ENCODE measurements around the gene VDR. TPM values are rescaled to one million over a fixed set of nuclear protein-coding genes. Genes with fewer than 3 reads are reported as not detected.

The VDR gene
- total RNA-seq, 1 donor from 2014 or later = 0.52 TPM

- Histone ChIP-seq H3K4me3 (ENCODE audit: low read length in 3 of 3) (no peak overlapping the region), H3K9me3 (ENCODE audit: control insufficient read depth in 3 of 3, low read length in 3 of 3) (no peaks in the 10 kb centered on the region), H3K27ac (ENCODE audit: low read depth, low read length) (no peak overlapping the region), H3K27me3 (ENCODE audit: control insufficient read depth in 3 of 3, insufficient read depth in 3 of 3, low read length in 3 of 3) (no peaks in the 10 kb centered on the region), H3K36me3 (ENCODE audit: control insufficient read depth in 3 of 3, insufficient read depth in 3 of 3, low read length in 3 of 3) (no peaks in the 10 kb centered on the region), H3K9ac (ENCODE audit: low read depth in 1 of 3, low read length in 3 of 3) (no peak overlapping the region), H3K4me1 (ENCODE audit: control insufficient read depth in 3 of 3, insufficient read depth in 3 of 3, low read length in 3 of 3) (peaks cover 22 to 45% (median 24%) of the 10 kb centered on the region in 3 donors)
Observed at GRCh38 chr12:47835006-47835830, 69.6 kb downstream of the VDR start.

DNA sequence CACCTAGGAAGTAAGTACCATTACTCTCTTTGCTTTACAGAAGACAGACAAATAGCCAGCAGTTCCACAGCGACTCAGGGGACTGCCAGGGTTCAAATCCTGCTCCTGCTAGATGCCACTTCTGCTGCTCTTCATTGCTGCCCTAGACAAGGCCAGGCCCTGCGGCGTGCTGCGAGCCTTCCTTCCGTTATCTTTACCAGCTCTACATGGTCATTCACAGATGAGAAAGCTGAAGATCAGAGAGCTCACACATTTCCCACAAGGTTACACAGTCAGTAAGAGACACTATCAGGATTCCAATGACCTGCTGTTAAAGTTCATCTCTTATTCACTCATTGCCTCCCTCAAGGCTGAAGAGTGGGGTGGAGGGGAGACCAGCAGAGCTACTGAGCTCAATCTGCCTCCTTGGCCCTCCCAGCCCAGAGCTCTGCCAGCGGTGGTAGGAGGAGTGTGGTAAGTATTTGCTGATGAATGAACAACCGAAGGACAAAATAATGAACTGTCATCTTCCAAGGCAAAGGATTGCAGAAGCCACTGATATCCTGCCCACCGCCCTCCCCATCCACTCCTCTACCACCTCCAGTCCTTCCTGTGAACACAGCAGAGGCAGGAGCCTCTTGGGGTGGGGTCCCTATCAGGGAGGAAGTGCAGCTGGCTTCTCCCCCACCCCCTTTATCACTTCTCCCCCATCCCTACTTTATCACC lies 70.4 kb downstream of the VDR start:
- peaks cover 22 to 44% (median 26%) of the 10 kb centered on the region in 3 donors for H3K4me1 ChIP-seq (ENCODE audit: control insufficient read depth in 3 of 3, insufficient read depth in 3 of 3, low read length in 3 of 3)
- no peaks in the 10 kb centered on the region for H3K9me3 ChIP-seq (ENCODE audit: control insufficient read depth in 3 of 3, low read length in 3 of 3)
- no peaks in the 10 kb centered on the region for H3K27me3 ChIP-seq (ENCODE audit: control insufficient read depth in 3 of 3, insufficient read depth in 3 of 3, low read length in 3 of 3)
- H3K36me3 ChIP-seq (ENCODE audit: control insufficient read depth in 3 of 3, insufficient read depth in 3 of 3, low read length in 3 of 3) = no peaks in the 10 kb centered on the region
- H3K4me3 ChIP-seq (ENCODE audit: low read length in 3 of 3) = no peak overlapping the region
- no peak overlapping the region for H3K27ac ChIP-seq (ENCODE audit: low read depth, low read length)
- no peak overlapping the region for H3K9ac ChIP-seq (ENCODE audit: low read depth in 1 of 3, low read length in 3 of 3)

DNA sequence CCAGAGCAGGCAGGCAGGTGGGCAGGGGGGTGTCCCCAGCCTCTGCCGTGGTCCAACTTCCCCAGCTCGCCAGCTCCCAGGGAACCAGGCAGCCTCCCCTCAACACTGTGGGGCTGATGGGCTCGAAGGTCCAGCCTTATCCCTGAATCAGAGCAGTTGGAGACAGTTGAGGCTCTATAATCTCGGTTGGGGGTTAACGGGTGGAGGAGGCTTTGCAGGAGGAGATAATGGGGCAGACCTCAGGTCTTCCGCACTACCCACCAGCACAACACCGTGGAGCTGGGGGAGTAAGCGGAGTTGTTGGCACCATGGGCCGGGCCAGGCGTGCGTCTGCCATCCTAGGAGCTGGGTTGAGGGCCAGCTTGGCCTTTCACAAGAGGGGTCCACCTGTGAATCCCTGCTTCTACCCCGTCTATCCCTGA lies 71.2 kb downstream of the VDR start:
- Histone ChIP-seq H3K9ac (ENCODE audit: low read depth in 1 of 3, low read length in 3 of 3) (no peak overlapping the region), H3K27me3 (ENCODE audit: control insufficient read depth in 3 of 3, insufficient read depth in 3 of 3, low read length in 3 of 3) (no peaks in the 10 kb centered on the region), H3K4me1 (ENCODE audit: control insufficient read depth in 3 of 3, insufficient read depth in 3 of 3, low read length in 3 of 3) (peaks cover 19 to 43% (median 24%) of the 10 kb centered on the region in 3 donors), H3K27ac (ENCODE audit: low read depth, low read length) (no peak overlapping the region), H3K36me3 (ENCODE audit: control insufficient read depth in 3 of 3, insufficient read depth in 3 of 3, low read length in 3 of 3) (no peaks in the 10 kb centered on the region), H3K4me3 (ENCODE audit: low read length in 3 of 3) (no peak overlapping the region), H3K9me3 (ENCODE audit: control insufficient read depth in 3 of 3, low read length in 3 of 3) (no peaks in the 10 kb centered on the region)

DNA sequence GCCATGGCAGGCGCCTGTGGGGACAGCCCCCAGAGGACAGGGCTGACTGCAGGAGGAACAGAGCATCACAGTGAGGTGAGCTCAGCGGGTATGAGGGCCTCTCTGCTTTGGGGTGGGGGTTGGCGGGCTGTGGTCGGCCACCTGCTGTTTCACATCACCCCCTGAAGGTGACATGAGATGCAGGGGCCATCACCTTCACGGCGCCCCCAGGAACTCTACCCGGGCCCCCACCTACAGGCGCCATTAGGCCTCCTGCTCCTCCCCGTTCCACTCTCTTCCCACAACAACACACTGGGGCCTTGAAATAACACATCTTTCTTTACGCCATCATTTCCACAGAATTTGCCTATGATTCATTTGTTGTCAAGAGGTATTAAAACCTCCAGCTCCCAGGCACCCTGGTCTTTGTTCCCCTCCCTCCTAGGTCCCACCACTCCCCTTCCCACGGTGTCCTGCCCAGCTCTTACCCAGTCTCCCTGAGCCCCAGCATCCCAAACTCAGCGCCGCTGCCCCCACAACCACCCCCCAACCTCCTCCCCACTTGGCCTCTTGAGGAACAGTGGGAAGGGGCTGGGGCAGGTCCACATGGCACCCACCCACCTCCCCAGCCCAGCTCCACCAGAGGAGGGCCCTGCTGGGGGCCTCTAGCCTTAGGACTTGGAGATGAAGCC lies 72.4 kb downstream of the VDR start:
- no peaks in the 10 kb centered on the region for H3K36me3 ChIP-seq (ENCODE audit: control insufficient read depth in 3 of 3, insufficient read depth in 3 of 3, low read length in 3 of 3)
- H3K27ac ChIP-seq (ENCODE audit: low read depth, low read length) = no peak overlapping the region
- H3K4me1 ChIP-seq (ENCODE audit: control insufficient read depth in 3 of 3, insufficient read depth in 3 of 3, low read length in 3 of 3) = peaks cover 18 to 39% (median 23%) of the 10 kb centered on the region in 3 donors
- no peaks in the 10 kb centered on the region for H3K9me3 ChIP-seq (ENCODE audit: control insufficient read depth in 3 of 3, low read length in 3 of 3)
- no peak overlapping the region for H3K4me3 ChIP-seq (ENCODE audit: low read length in 3 of 3)
- no peaks in the 10 kb centered on the region for H3K27me3 ChIP-seq (ENCODE audit: control insufficient read depth in 3 of 3, insufficient read depth in 3 of 3, low read length in 3 of 3)
- H3K9ac ChIP-seq (ENCODE audit: low read depth in 1 of 3, low read length in 3 of 3) = no peak overlapping the region

- H3K9ac ChIP-seq (ENCODE audit: low read depth in 1 of 3, low read length in 3 of 3) = peak overlapping the region in 1 of 3 donors; percentile 24
Observed at GRCh38 chr12:47829584-47829983, 75.2 kb downstream of the VDR start.

DNA sequence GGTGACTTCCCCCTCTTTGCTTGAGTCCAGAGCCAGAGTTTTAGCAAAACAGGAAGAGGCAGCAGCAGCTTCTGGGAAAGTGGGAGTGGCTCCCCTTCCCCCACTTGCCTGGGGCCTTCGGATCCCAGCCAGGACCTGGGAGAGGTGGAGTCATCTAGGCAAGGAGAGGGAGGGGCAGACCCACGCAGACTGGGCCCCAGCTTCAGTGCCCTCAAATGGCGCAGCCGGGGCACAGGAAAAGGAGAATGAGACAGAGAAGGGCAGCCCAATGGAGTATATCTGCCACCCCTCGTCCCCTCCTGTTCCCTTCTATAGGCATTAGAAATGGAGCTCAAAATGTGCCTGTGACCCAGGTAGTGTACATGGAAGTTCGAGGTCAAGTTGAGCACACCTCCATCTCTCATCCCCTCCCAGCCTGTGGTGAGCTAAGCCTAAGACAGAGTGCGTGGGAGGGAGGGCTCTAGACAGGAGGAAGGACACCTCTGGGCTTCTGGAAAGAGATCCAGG lies 75.8 kb downstream of the VDR start:
- Histone ChIP-seq H3K27me3 (ENCODE audit: control insufficient read depth in 3 of 3, insufficient read depth in 3 of 3, low read length in 3 of 3) (no peaks in the 10 kb centered on the region), H3K36me3 (ENCODE audit: control insufficient read depth in 3 of 3, insufficient read depth in 3 of 3, low read length in 3 of 3) (no peaks in the 10 kb centered on the region), H3K9ac (ENCODE audit: low read depth in 1 of 3, low read length in 3 of 3) (peak overlapping the region in 2 of 3 donors; percentile 27 to 54), H3K4me1 (ENCODE audit: control insufficient read depth in 3 of 3, insufficient read depth in 3 of 3, low read length in 3 of 3) (peaks cover 39 to 40% (median 39%) of the 10 kb centered on the region in 3 donors), H3K4me3 (ENCODE audit: low read length in 3 of 3) (peak overlapping the region in 2 of 3 donors; percentile 41 to 56), H3K9me3 (ENCODE audit: control insufficient read depth in 3 of 3, low read length in 3 of 3) (no peaks in the 10 kb centered on the region), H3K27ac (ENCODE audit: low read depth, low read length) (peak overlapping the region; percentile 61)

More at GRCh38 chr12:47829584-47829983, 75.2 kb downstream of the VDR start:
- Histone ChIP-seq H3K27ac (ENCODE audit: low read depth, low read length) (peak overlapping the region; percentile 61), H3K9me3 (ENCODE audit: control insufficient read depth in 3 of 3, low read length in 3 of 3) (no peaks in the 10 kb centered on the region), H3K36me3 (ENCODE audit: control insufficient read depth in 3 of 3, insufficient read depth in 3 of 3, low read length in 3 of 3) (no peaks in the 10 kb centered on the region), H3K4me1 (ENCODE audit: control insufficient read depth in 3 of 3, insufficient read depth in 3 of 3, low read length in 3 of 3) (peaks cover 33 to 39% (median 34%) of the 10 kb centered on the region in 3 donors), H3K27me3 (ENCODE audit: control insufficient read depth in 3 of 3, insufficient read depth in 3 of 3, low read length in 3 of 3) (no peaks in the 10 kb centered on the region), H3K4me3 (ENCODE audit: low read length in 3 of 3) (no peak overlapping the region)

- H3K4me1 ChIP-seq (ENCODE audit: control insufficient read depth in 3 of 3, insufficient read depth in 3 of 3, low read length in 3 of 3) = peaks cover 43 to 47% (median 46%) of the 10 kb centered on the region in 3 donors
- H3K27ac ChIP-seq (ENCODE audit: low read depth, low read length) = peak overlapping the region; percentile 50
- peak overlapping the region in 1 of 3 donors; percentile 3 for H3K4me3 ChIP-seq (ENCODE audit: low read length in 3 of 3)
- H3K36me3 ChIP-seq (ENCODE audit: control insufficient read depth in 3 of 3, insufficient read depth in 3 of 3, low read length in 3 of 3) = no peaks in the 10 kb centered on the region
- H3K9me3 ChIP-seq (ENCODE audit: control insufficient read depth in 3 of 3, low read length in 3 of 3) = no peaks in the 10 kb centered on the region
- H3K9ac ChIP-seq (ENCODE audit: low read depth in 1 of 3, low read length in 3 of 3) = no peak overlapping the region
- H3K27me3 ChIP-seq (ENCODE audit: control insufficient read depth in 3 of 3, insufficient read depth in 3 of 3, low read length in 3 of 3) = no peaks in the 10 kb centered on the region
Observed at GRCh38 chr12:47828008-47828975, 76.5 kb downstream of the VDR start.

DNA sequence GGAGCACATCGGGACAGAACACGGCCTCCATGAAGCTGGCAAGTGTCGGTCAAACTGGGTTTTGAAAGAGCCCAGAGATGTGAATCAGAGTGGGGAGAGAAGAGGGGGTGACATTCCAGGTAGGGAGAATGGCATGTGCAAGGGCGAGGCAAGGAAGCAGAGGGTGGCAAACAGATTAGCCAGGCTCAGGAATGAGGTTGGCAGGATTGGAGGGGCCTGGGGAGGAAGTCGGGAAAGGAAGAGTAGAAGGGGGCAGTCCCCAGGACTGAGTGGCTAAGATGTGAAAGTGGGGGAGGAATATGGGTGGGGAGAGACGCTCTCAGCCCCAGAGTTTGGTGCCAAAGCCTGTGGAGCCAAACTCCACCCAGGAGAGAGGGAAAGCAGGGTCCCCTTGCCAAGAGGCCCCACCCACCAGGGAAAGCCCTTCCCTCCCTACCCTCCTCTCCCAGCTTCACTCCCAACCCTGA lies 79.6 kb downstream of the VDR start:
- Histone ChIP-seq H3K9ac (ENCODE audit: low read depth in 1 of 3, low read length in 3 of 3) (no peak overlapping the region), H3K4me3 (ENCODE audit: low read length in 3 of 3) (no peak overlapping the region), H3K27ac (ENCODE audit: low read depth, low read length) (no peak overlapping the region), H3K36me3 (ENCODE audit: control insufficient read depth in 3 of 3, insufficient read depth in 3 of 3, low read length in 3 of 3) (no peaks in the 10 kb centered on the region), H3K27me3 (ENCODE audit: control insufficient read depth in 3 of 3, insufficient read depth in 3 of 3, low read length in 3 of 3) (no peaks in the 10 kb centered on the region), H3K9me3 (ENCODE audit: control insufficient read depth in 3 of 3, low read length in 3 of 3) (no peaks in the 10 kb centered on the region), H3K4me1 (ENCODE audit: control insufficient read depth in 3 of 3, insufficient read depth in 3 of 3, low read length in 3 of 3) (peaks cover 65 to 75% (median 74%) of the 10 kb centered on the region in 3 donors)

DNA sequence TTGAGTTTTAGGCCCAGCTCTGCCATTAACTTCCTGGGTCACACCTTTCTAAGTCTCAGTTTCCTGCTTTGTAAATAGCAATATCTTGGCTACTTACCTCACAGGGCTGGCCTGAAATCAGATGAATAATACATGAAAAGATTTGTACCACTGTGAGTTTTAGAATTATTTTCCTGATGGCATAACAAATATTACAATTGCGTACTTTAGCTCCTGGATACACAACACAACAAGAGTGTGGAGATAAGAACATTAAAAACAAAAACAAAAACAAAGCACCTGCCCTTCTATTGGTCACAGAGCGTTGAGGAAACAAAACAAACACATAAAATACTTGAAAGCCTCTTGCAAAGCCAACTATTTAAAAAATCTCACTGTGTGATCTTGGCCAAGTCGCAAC lies 80.2 kb downstream of the VDR start:
- Histone ChIP-seq H3K4me1 (ENCODE audit: control insufficient read depth in 3 of 3, insufficient read depth in 3 of 3, low read length in 3 of 3) (peaks cover 64 to 75% (median 74%) of the 10 kb centered on the region in 3 donors), H3K4me3 (ENCODE audit: low read length in 3 of 3) (no peak overlapping the region), H3K9ac (ENCODE audit: low read depth in 1 of 3, low read length in 3 of 3) (peak overlapping the region in 1 of 3 donors; percentile 33), H3K36me3 (ENCODE audit: control insufficient read depth in 3 of 3, insufficient read depth in 3 of 3, low read length in 3 of 3) (no peaks in the 10 kb centered on the region), H3K27ac (ENCODE audit: low read depth, low read length) (peak overlapping the region; percentile 93), H3K9me3 (ENCODE audit: control insufficient read depth in 3 of 3, low read length in 3 of 3) (no peaks in the 10 kb centered on the region), H3K27me3 (ENCODE audit: control insufficient read depth in 3 of 3, insufficient read depth in 3 of 3, low read length in 3 of 3) (no peaks in the 10 kb centered on the region)

All from skeletal muscle tissue (tissue), 4 donors.